Chondrocyte (in vitro differentiated cells): Measurements from ENCODE around the gene NDUFB7. TPM values are rescaled to one million over a fixed set of nuclear protein-coding genes. Genes with fewer than 3 reads are reported as not detected.
"Not testable (repeated sequence)": the region's sequence is repeated elsewhere in the genome, so short reads cannot be mapped to it uniquely, and the experiment has no call there.

Experiments used
- DNase-seq: peaks from one replicate; pipeline ENCODE4 v3.0.0; 2021; ENCODE audit warnings: mixed read lengths, low spot score
- H3K27ac Mint-ChIP-seq: one replicate; pipeline ENCODE4 v1.8.0; 2021; ENCODE audit warnings: mild to moderate bottlenecking, moderate library complexity, mixed read lengths; ENCODE audit not compliant: unreplicated experiment
- H3K27me3 Mint-ChIP-seq: 2 replicates; pipeline ENCODE4 v1.8.0; 2021; ENCODE audit warnings: low read depth, mixed read lengths
- H3K36me3 Mint-ChIP-seq: 2 replicates; pipeline ENCODE4 v1.8.0; 2021; ENCODE audit warnings: low read depth, mixed read lengths
- H3K4me1 Mint-ChIP-seq: 2 replicates; pipeline ENCODE4 v1.8.0; 2021; ENCODE audit warnings: low read depth, mild to moderate bottlenecking, mixed read lengths
- H3K4me3 Mint-ChIP-seq: one replicate; pipeline ENCODE4 v1.8.0; 2021; ENCODE audit warnings: mild to moderate bottlenecking, moderate library complexity, mixed read lengths; ENCODE audit not compliant: unreplicated experiment
- H3K9me3 Mint-ChIP-seq: 2 replicates; pipeline ENCODE4 v1.8.0; 2021; ENCODE audit warnings: low read depth, mixed read lengths
- total RNA-seq: library from RNA; stranded (reverse); gene quantifications from 3 replicates; pipeline ENCODE4 v1.2.1, GENCODE V29; 2021
- TF ChIP-seq, protein P1 (sequence below): fragments of 200-600 bp; sonication (generic); IDR thresholded peaks from 2 replicates; pipeline ENCODE4 v1.5.0; 2021; ENCODE audit warnings: antibody characterized with exemption, mild to moderate bottlenecking, moderate library complexity

Gene NDUFB7
- total RNA-seq, 1 donor from 2014 or later, result 128 TPM

GRCh38 chr19:14612657-14613056 is 40.8 kb upstream of the NDUFB7 start:
- H3K4me3 Mint-ChIP-seq, result no peak overlapping the region
- H3K4me1 Mint-ChIP-seq, result no peaks in the 10 kb centered on the region
- TF ChIP-seq, protein P1, sequence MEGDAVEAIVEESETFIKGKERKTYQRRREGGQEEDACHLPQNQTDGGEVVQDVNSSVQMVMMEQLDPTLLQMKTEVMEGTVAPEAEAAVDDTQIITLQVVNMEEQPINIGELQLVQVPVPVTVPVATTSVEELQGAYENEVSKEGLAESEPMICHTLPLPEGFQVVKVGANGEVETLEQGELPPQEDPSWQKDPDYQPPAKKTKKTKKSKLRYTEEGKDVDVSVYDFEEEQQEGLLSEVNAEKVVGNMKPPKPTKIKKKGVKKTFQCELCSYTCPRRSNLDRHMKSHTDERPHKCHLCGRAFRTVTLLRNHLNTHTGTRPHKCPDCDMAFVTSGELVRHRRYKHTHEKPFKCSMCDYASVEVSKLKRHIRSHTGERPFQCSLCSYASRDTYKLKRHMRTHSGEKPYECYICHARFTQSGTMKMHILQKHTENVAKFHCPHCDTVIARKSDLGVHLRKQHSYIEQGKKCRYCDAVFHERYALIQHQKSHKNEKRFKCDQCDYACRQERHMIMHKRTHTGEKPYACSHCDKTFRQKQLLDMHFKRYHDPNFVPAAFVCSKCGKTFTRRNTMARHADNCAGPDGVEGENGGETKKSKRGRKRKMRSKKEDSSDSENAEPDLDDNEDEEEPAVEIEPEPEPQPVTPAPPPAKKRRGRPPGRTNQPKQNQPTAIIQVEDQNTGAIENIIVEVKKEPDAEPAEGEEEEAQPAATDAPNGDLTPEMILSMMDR, result no peak
- H3K27me3 Mint-ChIP-seq, result no peaks in the 10 kb centered on the region
- no peak for DNase-seq
- H3K36me3 Mint-ChIP-seq, result peaks cover 1% of the 10 kb centered on the region
- H3K9me3 Mint-ChIP-seq, result peaks cover 8% of the 10 kb centered on the region
- no peak overlapping the region for H3K27ac Mint-ChIP-seq

- not testable (repeated sequence) for H3K27ac Mint-ChIP-seq, H3K4me1 Mint-ChIP-seq, H3K36me3 Mint-ChIP-seq, H3K9me3 Mint-ChIP-seq, DNase-seq, H3K27me3 Mint-ChIP-seq, H3K4me3 Mint-ChIP-seq
Observed at GRCh38 chr19:14612242-14612641, 40.4 kb upstream of the NDUFB7 start.

- Mint-ChIP-seq H3K9me3 (peaks cover under 1% of the 10 kb centered on the region), H3K27ac (no peak overlapping the region), H3K27me3 (no peaks in the 10 kb centered on the region), H3K4me3 (no peak overlapping the region), H3K4me1 (no peaks in the 10 kb centered on the region), H3K36me3 (no peaks in the 10 kb centered on the region)
- DNase-seq, result no peak
- TF ChIP-seq, protein P1, result no peak
Observed at GRCh38 chr19:14611051-14611450, 39.2 kb upstream of the NDUFB7 start.

DNA sequence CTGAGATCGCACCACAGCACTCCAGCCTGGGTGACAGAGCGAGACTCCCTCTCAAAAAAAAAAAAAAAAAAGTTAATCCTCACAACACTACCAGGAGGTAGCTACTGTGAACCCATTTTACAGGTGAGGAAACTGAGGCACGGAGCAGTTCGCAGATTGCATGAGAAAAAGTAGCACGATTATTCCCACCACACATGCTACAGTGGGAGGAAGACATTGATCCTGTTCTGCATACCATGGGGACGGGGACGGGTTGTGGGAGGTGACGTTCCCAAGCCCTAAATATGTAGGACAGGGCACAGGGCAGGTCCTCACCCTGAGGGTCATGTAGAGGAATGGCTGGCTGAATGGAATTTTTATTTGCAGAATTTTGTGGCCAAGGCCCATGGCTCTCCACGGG is 34.8 kb upstream of the NDUFB7 start:
- H3K9me3 Mint-ChIP-seq, result peaks cover 3% of the 10 kb centered on the region
- DNase-seq, result no peak
- no peaks in the 10 kb centered on the region for H3K36me3 Mint-ChIP-seq
- no peaks in the 10 kb centered on the region for H3K27me3 Mint-ChIP-seq
- no peak overlapping the region for H3K27ac Mint-ChIP-seq
- TF ChIP-seq, protein P1, result no peak
- H3K4me3 Mint-ChIP-seq, result no peak overlapping the region
- H3K4me1 Mint-ChIP-seq, result no peaks in the 10 kb centered on the region

- no peaks in the 10 kb centered on the region for H3K27me3 Mint-ChIP-seq
- no peak for DNase-seq
- no peaks in the 10 kb centered on the region for H3K4me1 Mint-ChIP-seq
- H3K36me3 Mint-ChIP-seq, result no peaks in the 10 kb centered on the region
- no peak overlapping the region for H3K27ac Mint-ChIP-seq
- H3K4me3 Mint-ChIP-seq, result no peak overlapping the region
- H3K9me3 Mint-ChIP-seq, result peaks cover 3% of the 10 kb centered on the region
- TF ChIP-seq, protein P1, result no peak
Observed at GRCh38 chr19:14603990-14604387, 32.1 kb upstream of the NDUFB7 start.

GRCh38 chr19:14599548-14600147 is 27.8 kb upstream of the NDUFB7 start:
- Mint-ChIP-seq H3K4me3 (no peak overlapping the region), H3K36me3 (no peaks in the 10 kb centered on the region), H3K27ac (no peak overlapping the region), H3K4me1 (no peaks in the 10 kb centered on the region), H3K27me3 (no peaks in the 10 kb centered on the region), H3K9me3 (peaks cover 10% of the 10 kb centered on the region)
- TF ChIP-seq, protein P1, result no peak
- DNase-seq, result no peak
